ENCODE measurements around the gene PPP6R2.

- TF ChIP-seq, protein P1, sequence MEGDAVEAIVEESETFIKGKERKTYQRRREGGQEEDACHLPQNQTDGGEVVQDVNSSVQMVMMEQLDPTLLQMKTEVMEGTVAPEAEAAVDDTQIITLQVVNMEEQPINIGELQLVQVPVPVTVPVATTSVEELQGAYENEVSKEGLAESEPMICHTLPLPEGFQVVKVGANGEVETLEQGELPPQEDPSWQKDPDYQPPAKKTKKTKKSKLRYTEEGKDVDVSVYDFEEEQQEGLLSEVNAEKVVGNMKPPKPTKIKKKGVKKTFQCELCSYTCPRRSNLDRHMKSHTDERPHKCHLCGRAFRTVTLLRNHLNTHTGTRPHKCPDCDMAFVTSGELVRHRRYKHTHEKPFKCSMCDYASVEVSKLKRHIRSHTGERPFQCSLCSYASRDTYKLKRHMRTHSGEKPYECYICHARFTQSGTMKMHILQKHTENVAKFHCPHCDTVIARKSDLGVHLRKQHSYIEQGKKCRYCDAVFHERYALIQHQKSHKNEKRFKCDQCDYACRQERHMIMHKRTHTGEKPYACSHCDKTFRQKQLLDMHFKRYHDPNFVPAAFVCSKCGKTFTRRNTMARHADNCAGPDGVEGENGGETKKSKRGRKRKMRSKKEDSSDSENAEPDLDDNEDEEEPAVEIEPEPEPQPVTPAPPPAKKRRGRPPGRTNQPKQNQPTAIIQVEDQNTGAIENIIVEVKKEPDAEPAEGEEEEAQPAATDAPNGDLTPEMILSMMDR (IDR thresholded peaks at IDR 0.05): no peak
- TF ChIP-seq EZH2 (IDR thresholded peaks at IDR 0.05) (no peak), EZH2phosphoT487 (IDR thresholded peaks at IDR 0.05) (no peak)
These were observed 77.5 kb downstream of the PPP6R2 start for GRCh38 chr22:50420581-50420980.
